Vagina (tissue), 2 donors: ENCODE measurements around the gene PARP9. TPM values are rescaled to one million over a fixed set of nuclear protein-coding genes. Genes with fewer than 3 reads are reported as not detected.

ENCODE experiments used
- DNase-seq, 2 donors: peaks; one replicate each; pipeline ENCODE4 v3.0.0-alpha.2; 2017; ENCODE audit errors: extremely low spot score in 2 of 2
- H3K27ac ChIP-seq: fragments of 200-600 bp; sonication (generic); one replicate; pipeline ENCODE4 v1.5.1; 2019
- H3K27me3 ChIP-seq: fragments of 200-600 bp; sonication (generic); one replicate; pipeline ENCODE4 v1.5.1; 2019
- H3K36me3 ChIP-seq, 2 donors: fragments of 200-600 bp; sonication (generic); one replicate each; pipeline ENCODE4 v1.5.1; 2017 to 2019
- H3K4me1 ChIP-seq: fragments of 200-600 bp; sonication (generic); one replicate; pipeline ENCODE4 v1.5.1; 2019
- H3K4me3 ChIP-seq, 2 donors: fragments of 200-600 bp; sonication (generic); 1 replicate in 1 of 2; 2 replicates in 1 of 2; pipeline ENCODE4 v1.5.1; 2016 to 2019
- H3K9me3 ChIP-seq: fragments of 200-600 bp; sonication (generic); one replicate; pipeline ENCODE4 v1.5.1; 2019
- CTCF ChIP-seq, 3 experiments: fragments of 450-650 bp in 2 of 3; fragments of 200-600 bp in 1 of 3; sonication (generic) in 1 of 3; IDR thresholded peaks; one replicate each; pipeline ENCODE4 v1.5.1; 2017 to 2019; ENCODE audit warnings: antibody characterized with exemption in 3 of 3, mild to moderate bottlenecking in 2 of 3, moderate library complexity in 2 of 3
- POLR2A ChIP-seq, 2 donors: fragments of 450-650 bp; IDR thresholded peaks; one replicate each; pipeline ENCODE4 v1.6.1; 2017; ENCODE audit warnings: antibody characterized with exemption in 2 of 2, mild to moderate bottlenecking in 2 of 2, moderate library complexity in 2 of 2
- POLR2AphosphoS5 ChIP-seq, 2 donors: sonication (generic); formaldehyde crosslinking; IDR thresholded peaks; one replicate each; pipeline ENCODE4 v1.9.0; 2017; ENCODE audit warnings: antibody characterized with exemption in 2 of 2, mild to moderate bottlenecking in 2 of 2, low read depth in 1 of 2; ENCODE audit not compliant: insufficient read depth in 1 of 2
- intact Hi-C: fragments of 100-400 bp; cut with DNase I; formaldehyde crosslinking; loops from one replicate; pipeline ENCODE4 v1.15.1; 2023
- total RNA-seq: library from RNA; depleted of rRNA; stranded (reverse); fragments of >200 nt; gene quantifications from one replicate; pipeline ENCODE4 v1.2.3, GENCODE V29; 2016

The PARP9 gene
- total RNA-seq, 1 donor from 2014 or later, result 19.4 TPM

GRCh38 chr3:122555275-122556071 lies 8.6 kb downstream of the PARP9 start:
- Histone ChIP-seq H3K9me3 (no peaks in the 10 kb centered on the region), H3K4me3 (no peak overlapping the region), H3K27ac (no peak overlapping the region), H3K36me3 (peaks cover 0 to 53% of the 10 kb centered on the region in 2 donors), H3K4me1 (no peaks in the 10 kb centered on the region), H3K27me3 (no peaks in the 10 kb centered on the region)
- TF ChIP-seq POLR2A (IDR thresholded peaks at IDR 0.05), result no peak
- no peak for TF ChIP-seq CTCF (IDR thresholded peaks at IDR 0.05)
- TF ChIP-seq POLR2AphosphoS5 (IDR thresholded peaks at IDR 0.05; ENCODE audit: insufficient read depth in 1 of 2, low read depth in 1 of 2), result no peak
- DNase-seq, result no peak
- intact Hi-C loops, result no loop called here

DNA sequence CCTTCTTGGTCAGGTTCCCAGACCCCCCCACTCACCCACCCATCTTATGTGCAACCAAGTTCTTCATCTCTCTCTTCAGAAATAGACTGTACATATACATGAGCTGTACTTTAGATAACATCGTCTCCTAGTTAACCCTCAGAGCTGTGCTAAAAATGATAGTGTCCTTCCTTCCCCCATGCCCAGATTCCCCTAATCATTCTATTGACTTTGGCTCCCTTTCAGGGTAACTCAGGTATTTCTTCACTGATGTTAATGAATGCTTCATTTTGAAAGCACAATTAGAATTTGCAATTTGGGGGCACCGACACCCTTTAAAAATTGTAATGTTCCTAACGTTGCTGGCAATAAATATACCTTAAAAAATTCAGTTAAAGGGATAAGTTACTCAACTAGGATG lies 10.9 kb downstream of the PARP9 start:
- intact Hi-C loops, result no loop called here
- no peaks in the 10 kb centered on the region for H3K27me3 ChIP-seq
- DNase-seq, result no peak
- H3K4me1 ChIP-seq, result no peaks in the 10 kb centered on the region
- no peak overlapping the region for H3K4me3 ChIP-seq
- H3K9me3 ChIP-seq, result no peaks in the 10 kb centered on the region
- no peak overlapping the region for H3K27ac ChIP-seq
- peaks cover 0 to 59% of the 10 kb centered on the region in 2 donors for H3K36me3 ChIP-seq
- no peak for TF ChIP-seq POLR2AphosphoS5 (IDR thresholded peaks at IDR 0.05; ENCODE audit: insufficient read depth in 1 of 2, low read depth in 1 of 2)
- no peak for TF ChIP-seq CTCF (IDR thresholded peaks at IDR 0.05)
- no peak for TF ChIP-seq POLR2A (IDR thresholded peaks at IDR 0.05)

DNA sequence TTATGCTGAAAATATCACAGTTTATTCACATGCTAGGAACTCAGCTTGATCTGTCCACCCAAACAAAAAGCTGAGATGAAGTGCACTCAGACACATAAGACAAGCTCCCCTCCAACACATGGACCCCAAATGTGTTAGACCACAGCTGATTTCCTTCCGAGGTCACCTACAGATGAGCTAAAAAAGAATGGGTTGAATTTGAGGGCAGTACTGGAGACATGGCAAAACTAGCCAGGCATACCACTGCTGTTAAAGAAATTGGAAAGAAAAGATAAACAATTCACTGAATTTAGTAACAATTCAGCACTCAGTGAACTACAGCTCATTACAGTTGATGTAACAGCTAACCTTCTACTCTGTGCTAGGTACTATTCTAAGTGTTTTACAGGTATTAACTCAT lies 15.5 kb downstream of the PARP9 start:
- H3K27me3 ChIP-seq, result no peaks in the 10 kb centered on the region
- DNase-seq, result no peak
- no peak overlapping the region for H3K27ac ChIP-seq
- H3K9me3 ChIP-seq, result no peaks in the 10 kb centered on the region
- H3K4me3 ChIP-seq, result no peak overlapping the region
- intact Hi-C loops, result no loop called here
- peaks cover 0 to 61% of the 10 kb centered on the region in 2 donors for H3K36me3 ChIP-seq
- no peak for TF ChIP-seq POLR2A (IDR thresholded peaks at IDR 0.05)
- no peak for TF ChIP-seq POLR2AphosphoS5 (IDR thresholded peaks at IDR 0.05; ENCODE audit: insufficient read depth in 1 of 2, low read depth in 1 of 2)
- no peak for TF ChIP-seq CTCF (IDR thresholded peaks at IDR 0.05)
- H3K4me1 ChIP-seq, result no peaks in the 10 kb centered on the region

DNA sequence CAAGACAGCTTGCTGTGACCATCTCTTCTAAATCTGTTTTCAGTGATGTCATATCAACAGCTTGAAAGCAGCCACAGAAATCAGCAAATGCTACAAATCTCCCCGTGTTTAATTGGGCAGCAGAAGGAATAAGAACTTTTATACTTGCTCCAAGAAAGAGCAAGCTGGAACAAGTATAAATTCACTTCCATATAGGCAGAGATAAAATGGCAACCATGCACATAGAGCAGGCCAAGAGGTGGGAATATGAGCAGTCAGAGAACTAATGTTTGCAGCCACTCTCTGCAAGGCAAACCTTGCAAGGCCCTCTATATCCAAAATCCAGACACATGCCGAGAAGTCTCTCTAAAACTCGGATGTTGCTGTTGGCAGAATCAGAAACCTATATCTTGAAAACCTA lies 16.0 kb downstream of the PARP9 start:
- no peak for TF ChIP-seq CTCF (IDR thresholded peaks at IDR 0.05)
- TF ChIP-seq POLR2A (IDR thresholded peaks at IDR 0.05), result no peak
- no peak for TF ChIP-seq POLR2AphosphoS5 (IDR thresholded peaks at IDR 0.05; ENCODE audit: insufficient read depth in 1 of 2, low read depth in 1 of 2)
- DNase-seq, result no peak
- Histone ChIP-seq H3K4me1 (no peaks in the 10 kb centered on the region), H3K4me3 (no peak overlapping the region), H3K36me3 (peaks cover 0 to 61% of the 10 kb centered on the region in 2 donors), H3K27ac (no peak overlapping the region), H3K9me3 (no peaks in the 10 kb centered on the region), H3K27me3 (no peaks in the 10 kb centered on the region)
- intact Hi-C loops, result no loop called here

- intact Hi-C loops, result no loop called here
These were observed 17.9 kb downstream of the PARP9 start for GRCh38 chr3:122546151-122546550.

More at GRCh38 chr3:122546151-122546550, 17.9 kb downstream of the PARP9 start:
- Histone ChIP-seq H3K4me3 (no peak overlapping the region), H3K27me3 (no peaks in the 10 kb centered on the region), H3K4me1 (no peaks in the 10 kb centered on the region), H3K9me3 (no peaks in the 10 kb centered on the region), H3K27ac (no peak overlapping the region), H3K36me3 (peaks cover 0 to 44% of the 10 kb centered on the region in 2 donors)
- DNase-seq, result no peak
- TF ChIP-seq POLR2AphosphoS5 (IDR thresholded peaks at IDR 0.05; ENCODE audit: insufficient read depth in 1 of 2, low read depth in 1 of 2) (no peak), CTCF (IDR thresholded peaks at IDR 0.05) (no peak), POLR2A (IDR thresholded peaks at IDR 0.05) (no peak)
